Hematopoietic multipotent progenitor cell treated with erythropoietin and hydrocortisone succinate and interleukin-3 and kit ligand, for 4 days (in vitro differentiated cells): ENCODE data around the gene CAMSAP2.
A peak's percentile ranks its signal among the peaks of the same experiment; 100 is the strongest.
"Not testable (repeated sequence)": the region's sequence is repeated elsewhere in the genome, so short reads cannot be mapped to it uniquely, and the experiment has no call there.

Source experiments
- DNase-seq: peaks from one replicate; pipeline ENCODE4 v3.0.0-alpha.2; 2015

CAMSAP2 gene

DNA sequence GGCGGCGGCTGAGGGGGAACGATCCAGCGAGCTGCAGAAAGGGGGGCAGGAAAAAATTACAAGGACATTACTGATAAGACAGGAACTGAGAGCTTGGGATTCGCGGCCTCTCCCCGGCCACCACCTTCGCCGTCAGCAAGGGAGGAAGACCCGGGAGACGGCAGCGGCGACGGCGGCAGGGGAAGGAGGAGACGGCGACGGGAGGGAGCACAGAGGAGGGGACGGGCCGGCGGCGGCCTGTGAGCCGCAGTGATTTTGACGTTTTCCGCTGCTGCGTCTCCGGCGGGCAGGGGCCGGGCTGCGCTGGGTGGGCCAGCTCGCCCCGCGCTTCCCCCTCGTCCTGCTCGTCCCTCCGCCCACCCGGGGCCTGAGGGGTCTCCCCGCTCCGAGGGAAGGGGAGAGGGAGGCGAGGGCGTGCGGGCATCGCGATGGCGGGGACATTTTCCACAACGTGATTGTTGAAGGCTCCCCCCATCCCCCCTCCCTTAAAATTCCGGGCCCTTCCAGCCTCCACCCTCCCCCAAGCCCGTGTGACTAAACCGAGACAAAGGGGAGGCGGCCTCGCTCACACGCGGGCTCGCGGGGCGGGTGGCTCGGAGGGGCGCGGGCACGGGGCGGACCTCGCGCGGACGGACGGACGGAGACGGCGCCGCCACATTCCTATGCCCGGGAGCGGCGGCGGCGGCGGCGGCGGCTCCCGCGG, 407 bp downstream of the CAMSAP2 start:
- DNase-seq, result peak; percentile 7

DNA sequence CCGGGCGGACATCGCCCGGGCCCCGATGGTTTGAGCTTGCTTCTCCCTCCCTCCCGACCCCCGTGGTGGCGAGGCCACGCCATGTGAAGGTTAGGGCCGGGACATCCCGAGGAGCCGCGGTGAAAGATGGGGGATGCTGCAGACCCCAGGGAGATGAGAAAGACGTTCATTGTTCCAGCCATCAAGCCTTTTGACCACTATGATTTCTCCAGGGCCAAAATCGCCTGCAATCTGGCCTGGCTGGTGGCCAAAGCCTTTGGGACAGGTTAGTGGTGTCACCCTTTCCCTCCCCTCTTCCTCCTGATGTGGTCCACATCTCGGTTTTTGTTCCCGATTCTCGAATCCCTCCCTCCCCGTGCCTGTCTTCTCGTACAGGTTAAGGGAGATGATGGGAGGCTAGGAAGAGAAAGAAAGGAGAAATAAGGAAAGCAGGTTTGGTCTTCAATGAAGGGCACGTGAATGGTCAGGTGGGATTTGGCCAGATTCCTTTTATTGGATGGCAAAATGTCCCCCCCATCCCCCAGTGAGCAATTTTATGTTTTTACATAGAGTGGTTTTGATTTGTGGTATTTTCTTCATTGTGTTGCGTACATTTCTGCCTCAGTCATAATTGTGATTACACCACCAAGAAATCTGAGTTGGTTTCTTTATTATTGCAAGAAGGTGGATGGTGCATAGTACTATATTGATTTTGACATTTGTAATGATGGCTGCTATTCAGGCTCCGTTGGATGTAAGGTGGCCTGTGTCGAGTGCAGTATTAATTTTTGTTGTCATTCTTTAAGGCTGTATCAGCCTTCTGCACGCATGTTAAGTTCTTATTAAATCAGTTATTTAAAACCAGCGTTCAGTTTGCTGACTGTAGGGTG, 1.2 kb downstream of the CAMSAP2 start:
- DNase-seq, result no peak

DNA sequence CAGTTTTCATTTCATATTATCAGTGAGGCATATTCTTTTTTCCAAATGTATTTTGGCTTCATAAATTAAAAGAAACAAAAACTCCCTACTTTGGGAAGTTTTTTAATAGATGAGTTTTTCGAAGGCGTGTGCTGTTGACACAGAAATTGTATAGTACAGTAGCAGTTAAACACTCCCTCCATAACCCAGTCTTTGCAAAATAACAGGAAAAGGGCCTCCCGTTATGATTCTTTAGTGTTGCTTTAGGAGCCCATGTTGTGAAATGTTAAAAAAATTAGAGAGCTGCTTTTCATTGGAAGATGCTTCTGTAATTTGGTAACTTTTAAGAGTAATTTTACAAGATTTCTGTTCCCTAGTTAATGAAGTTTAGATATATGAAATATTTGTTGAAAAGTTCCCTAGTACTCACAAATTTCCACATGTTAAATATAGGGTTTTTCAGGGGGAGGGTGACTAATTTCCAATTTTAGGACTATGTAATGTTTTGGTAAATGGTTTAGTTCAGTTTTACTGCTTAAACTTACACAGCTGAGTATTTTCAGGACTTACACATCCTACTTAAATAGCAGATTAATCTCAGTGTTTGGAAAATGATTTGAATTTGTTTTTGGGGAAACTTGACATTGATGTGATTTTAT, 2.0 kb downstream of the CAMSAP2 start:
- no peak for DNase-seq

DNA sequence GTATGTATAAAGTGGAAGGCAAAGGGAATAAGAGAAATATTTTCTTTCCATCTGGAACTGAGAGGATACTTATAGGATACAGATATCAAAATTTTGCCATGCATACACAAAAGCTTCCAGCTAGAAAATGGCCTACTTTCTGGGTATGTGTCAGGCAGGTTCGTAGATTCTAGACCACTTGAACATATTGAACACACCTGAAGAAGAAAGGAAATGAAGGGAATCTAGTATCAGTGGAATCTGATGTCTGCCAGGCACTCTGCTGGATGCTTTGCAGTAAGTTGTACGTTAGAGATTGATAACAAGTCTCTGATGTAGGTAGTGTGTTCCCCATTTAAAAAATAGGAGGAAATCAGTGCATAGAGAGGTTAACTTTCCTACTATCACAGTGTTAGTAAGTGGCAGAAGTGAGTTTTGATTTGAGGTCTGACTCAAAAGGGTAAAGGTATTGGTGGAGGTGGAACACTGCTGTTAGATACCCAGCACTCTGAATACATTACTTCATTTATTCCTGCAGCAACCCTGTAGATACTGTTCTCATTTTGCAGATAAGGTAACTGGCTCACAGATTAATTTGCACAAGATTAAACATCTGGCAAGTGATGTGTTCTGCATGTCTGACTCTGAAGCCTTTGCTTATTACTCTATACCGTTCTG, 3.0 kb downstream of the CAMSAP2 start:
- DNase-seq, result no peak

DNA sequence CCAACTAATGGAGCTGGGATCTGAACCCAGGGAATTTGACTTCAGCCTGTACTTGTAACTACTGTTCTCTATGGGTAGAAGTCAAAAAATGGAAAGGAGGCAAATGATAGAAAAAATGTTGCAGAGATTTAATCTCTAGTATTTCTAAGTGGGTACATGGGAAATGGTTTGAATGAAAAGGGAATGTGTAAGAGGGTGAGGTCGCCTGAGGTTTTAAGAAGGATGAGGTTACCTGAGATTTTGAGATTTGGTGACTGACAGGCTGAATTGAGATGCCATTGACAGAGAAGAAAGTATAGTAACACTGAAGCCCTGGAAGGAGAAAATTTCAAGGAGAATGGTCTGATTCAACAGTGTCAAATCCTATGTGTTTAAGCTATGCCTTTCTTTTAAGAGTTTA, 5.5 kb downstream of the CAMSAP2 start:
- no peak for DNase-seq

DNA sequence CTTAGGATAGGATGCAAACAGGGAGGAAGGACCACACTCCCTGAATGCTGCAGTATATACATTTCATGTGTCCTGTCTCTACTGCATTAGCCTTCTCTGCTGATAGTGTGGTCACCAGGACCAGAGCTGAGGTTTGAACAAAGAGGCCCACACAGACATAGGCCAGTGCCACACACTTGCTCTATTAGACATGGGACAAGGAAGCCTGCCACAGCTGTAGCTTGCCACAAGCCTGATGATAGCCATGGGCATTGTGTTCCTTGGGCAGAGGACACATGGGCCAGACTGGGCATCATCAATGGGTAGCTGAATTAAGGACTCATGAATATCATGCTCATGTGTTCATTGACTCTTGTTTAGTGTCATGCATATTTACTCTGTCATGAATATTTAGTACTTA, 10.4 kb downstream of the CAMSAP2 start:
- no peak for DNase-seq

DNA sequence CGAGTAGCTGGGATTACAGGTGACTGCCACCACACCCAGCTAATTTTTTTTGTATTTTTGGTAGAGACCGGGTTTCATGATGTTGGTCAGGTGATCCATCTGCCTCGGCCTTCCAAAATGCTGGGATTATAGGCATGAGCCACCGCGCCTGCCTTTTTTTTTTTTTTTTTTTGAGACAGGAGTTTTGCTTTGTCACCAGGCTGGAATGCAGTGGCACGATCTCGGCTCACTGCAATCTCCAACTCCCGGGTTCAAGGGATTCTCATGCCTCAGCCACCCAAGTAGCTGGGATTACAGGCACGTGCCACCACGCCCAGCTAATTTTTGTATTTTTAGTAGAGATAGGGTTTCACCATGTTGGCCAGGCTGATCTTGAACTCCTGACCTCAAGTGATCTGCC, 12.1 kb downstream of the CAMSAP2 start:
- not testable (repeated sequence) for DNase-seq

DNA sequence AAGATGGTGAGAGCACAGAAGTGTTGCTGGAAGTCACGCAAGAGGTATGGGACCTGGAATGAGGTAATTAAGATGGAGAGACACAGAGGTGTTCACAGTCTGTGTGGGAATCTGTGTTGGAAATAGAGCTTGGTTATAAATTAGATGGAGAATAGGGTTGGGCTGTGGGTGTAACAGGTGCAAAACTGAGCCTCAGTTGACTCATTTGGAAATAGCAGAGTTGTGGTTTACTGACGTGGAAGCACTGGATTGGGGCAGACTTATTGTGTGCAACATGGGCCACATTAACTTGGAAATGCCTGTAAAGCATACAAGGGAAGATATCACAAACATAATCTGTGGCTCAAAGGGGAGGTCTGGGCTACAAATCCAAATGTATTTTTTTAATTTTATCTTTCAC, 13.0 kb downstream of the CAMSAP2 start:
- no peak for DNase-seq

DNA sequence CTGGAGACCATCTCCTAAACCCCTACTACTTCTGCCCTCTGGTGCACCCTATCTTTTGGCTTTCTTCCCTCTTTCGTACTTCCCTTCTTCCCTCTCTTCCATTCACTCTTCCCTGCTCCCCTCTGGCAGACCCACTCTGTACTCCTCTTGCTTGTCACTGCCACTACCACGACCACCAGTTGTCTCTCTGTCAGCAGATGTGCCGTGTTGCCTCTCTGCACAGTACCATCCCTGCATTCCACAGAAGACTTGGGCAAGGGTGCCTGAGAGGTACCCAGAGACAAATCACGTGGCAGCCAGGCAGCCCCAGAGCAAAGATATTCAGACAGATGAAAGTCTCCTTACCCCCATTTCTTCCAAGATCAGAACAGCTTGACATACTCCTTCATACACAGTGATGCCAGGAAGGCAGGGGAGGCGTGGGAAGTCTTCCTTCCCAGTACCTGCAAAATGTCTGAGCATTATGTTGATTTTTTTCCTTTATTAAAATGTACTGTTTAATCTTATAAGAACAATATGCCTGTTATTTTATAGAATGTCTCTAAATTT, 15.0 kb downstream of the CAMSAP2 start:
- DNase-seq, result no peak

DNA sequence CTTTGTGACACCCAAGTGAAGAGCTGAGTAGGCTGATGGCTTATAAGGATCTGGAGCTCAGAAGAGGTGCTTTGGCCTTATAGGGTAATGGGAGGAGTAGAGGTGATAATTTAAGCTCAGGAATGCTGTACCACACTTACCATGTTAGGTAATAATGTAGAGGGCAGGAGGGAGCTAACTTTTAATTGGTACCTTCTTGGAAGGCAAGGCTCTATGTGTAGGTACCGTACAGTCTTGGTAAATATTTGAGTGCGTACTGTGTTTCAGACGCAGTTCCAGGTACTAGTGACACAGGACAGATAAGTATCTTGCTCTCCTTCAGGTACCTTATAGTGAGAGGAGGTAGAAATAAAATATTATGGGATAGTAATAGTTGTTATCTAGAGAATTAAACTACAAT, 16.8 kb downstream of the CAMSAP2 start:
- no peak for DNase-seq

DNA sequence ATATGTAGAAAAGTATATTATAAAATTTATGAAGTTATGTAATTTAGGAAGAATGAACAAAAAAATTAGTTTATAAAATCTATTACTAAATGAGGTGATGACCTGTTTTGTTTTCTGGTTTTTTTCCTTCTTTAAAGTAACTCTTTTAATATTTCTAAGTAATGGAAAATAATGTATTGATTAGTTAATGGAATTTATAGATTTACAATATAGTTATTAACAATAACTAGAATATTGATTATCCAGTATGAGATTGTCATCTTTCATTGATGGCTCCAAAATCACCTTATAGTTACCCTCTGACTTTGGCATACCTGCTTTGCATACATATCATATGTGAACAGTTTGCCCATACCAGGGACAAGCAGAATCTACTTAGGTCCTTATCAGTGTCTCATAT, 23.4 kb downstream of the CAMSAP2 start:
- DNase-seq, result no peak

DNA sequence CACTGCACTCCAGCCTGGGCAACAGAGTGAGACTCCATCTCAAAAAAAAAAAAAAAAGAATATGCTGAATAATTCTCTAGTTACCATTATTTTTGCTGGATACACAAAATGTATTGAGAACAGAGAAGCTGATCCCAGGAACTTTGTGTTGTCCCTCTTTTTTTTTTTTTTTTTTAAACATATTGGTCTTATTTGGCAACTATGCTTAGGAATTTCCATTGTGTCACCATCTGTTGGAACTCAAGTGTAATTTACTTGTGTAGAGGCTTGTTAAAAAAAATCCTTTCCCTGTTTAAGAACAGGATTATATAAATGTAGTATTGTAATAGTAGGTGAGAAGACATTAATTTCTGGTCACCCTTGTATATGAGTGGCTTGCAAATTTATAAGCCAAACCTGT, 28.6 kb downstream of the CAMSAP2 start:
- no peak for DNase-seq

DNA sequence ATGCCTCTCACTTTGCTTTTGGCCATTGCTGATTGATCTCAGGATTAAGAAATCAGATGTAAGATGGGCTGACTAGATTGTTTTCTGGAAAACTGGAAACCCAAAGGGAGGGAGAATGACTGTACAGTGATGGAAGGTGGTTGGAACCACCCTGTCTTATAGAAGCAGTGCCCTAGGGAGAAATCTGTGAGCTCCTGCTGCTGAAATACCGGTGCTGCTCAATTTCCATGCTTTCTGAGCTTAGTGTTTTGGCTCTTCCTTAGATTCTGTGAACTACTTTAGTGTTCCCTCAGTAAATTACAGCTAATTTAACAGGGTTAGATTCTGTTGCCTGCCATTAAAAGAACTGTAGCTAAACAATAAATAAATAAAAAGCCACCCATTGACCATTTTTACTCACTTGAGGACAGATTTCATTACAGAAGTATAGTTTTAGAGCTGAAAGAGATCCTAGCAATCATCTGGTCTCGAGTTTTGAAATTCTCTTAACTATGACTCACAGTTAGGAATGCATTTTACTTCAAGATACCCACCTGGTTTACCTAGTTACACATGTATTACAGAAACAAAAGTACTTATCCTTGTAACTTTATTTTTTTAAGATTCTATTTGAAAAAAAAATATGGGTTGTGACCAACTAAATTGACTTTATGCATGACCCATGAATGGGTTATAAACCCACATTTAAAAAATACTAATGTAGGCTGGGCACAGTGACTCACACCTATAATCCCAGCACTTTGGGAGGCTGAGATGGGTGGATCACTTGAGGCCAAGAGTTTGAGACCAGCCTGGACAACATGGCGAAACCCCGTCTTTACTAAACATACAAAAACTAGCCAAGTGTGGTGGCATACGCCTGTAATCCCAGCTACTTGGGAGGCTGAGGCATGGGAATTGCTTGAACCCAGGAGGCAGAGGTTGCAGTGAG, 33.2 kb downstream of the CAMSAP2 start:
- no peak for DNase-seq

DNA sequence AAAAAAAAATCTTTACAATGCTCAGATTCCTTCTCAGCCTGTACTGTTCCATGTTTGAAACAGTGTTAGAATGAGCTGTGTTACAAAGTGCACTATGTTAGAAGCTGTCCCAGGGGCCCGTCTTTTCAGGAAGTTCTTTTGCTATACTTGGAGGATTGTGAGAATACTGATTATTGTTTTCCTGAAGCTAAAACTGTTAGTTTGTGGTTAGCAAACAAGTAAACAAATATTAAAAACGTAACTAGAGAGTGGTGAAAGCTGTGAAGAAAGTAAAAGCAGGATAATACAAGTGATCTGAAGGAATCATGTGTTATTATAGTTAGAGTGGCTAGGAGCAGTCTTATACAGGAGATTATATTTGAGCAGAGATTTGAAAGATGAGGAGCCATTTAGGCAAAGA, 35.6 kb downstream of the CAMSAP2 start:
- no peak for DNase-seq

DNA sequence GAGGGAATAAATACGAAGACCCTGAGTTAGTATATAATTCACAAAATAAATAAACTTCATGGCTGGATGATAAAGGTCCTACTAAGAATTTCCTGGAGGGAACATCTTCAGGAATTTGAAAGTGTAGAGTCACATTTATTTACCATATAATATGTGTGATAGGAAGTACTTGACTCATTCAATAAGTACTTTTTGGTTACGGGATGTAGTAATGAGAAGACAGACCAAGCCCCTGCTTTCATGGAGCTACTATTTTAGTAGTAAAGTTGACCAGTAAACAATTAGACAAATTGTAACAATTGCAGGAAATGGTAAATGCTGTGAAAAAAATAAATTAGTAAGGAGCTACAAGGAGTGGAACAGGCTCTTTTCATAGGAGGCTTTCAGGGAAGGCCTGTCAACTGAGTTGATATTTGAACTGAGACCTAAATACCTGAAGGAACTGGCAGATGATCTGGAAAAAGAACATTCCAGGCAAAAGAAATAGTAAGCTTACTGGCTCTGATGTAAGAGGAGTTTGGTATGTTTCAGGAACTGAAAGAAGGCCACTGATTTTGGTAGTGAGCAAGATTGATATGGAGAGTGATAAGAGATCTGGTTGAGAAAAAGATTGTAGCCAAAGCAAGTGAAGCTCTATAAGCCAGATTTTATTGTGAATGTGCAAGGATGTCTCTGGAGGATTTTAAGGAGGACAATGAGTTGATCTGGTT, 36.2 kb downstream of the CAMSAP2 start:
- no peak for DNase-seq

DNA sequence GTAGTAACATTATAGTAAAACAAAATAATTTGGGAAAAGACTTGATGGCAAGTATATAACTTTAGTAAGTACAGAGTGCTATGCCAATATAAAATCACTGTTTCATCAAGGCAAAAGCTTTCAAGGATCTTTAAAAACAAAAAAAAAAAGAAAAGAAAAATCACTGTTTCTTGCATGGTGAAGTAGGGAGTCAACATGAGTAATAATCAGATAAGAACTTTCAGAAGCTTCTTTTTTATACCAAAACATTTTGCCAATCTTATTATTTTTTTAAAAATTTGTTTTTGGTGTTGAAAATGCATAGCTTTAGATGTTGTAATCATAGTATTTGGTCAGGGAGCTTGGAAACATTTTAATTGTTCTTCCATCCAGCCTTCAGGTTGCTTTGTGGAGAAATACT, 37.2 kb downstream of the CAMSAP2 start:
- no peak for DNase-seq

DNA sequence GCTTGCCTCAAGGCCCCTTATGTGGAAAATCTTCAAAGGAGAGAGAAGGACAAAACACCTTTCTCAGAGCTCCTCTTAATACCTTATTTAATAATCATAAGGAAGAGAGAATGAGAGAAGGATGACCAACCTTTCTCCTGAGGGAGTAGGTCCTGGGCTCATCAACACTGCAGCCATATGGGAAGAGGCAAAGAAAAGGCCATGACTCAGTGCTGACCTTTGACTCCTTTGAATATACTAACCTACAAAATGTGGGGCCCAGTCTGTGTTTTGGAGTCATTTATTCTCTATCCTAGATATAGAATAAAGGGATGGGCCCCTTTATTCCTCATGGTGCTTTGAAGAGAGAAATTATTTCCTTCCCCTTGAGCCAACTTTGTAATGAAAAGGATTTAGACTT, 38.3 kb downstream of the CAMSAP2 start:
- DNase-seq, result no peak

DNA sequence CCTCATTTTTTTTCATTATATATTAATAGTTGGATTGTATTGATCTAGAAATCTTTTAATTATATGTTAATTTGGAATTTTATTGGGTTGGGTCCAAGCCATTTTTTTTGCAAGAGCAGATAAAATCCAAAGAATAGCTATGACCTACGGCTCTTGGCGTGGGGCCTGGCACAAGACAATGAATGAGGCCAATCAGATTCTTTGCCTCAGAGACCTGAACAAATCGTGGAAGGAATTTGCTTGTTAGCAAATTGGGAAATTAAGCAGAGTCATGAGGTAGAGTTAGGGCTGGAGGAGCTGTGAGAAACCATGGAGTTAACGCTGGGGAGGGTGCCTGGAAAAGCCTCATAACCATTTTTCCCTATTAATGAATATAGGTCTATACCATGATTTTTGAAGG, 40.1 kb downstream of the CAMSAP2 start:
- no peak for DNase-seq

DNA sequence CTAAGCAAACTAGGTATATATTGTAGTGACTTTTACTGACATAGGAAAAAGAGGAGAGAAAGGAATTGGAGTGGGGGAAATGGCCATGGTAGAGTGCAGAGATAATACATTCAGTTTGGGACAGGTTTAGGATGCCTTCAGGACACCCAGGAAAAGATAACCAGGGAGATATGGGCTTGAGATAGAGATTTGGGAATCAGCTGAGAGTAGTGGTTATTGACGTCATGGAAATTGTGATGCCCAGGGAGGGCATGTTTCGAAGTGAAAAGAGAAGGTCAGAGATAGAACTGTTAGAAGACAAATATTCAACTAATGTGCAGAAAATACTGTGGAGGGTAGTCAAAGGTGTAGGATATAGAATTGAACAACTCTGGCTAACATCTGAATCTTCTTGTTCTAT, 40.6 kb downstream of the CAMSAP2 start:
- no peak for DNase-seq

DNA sequence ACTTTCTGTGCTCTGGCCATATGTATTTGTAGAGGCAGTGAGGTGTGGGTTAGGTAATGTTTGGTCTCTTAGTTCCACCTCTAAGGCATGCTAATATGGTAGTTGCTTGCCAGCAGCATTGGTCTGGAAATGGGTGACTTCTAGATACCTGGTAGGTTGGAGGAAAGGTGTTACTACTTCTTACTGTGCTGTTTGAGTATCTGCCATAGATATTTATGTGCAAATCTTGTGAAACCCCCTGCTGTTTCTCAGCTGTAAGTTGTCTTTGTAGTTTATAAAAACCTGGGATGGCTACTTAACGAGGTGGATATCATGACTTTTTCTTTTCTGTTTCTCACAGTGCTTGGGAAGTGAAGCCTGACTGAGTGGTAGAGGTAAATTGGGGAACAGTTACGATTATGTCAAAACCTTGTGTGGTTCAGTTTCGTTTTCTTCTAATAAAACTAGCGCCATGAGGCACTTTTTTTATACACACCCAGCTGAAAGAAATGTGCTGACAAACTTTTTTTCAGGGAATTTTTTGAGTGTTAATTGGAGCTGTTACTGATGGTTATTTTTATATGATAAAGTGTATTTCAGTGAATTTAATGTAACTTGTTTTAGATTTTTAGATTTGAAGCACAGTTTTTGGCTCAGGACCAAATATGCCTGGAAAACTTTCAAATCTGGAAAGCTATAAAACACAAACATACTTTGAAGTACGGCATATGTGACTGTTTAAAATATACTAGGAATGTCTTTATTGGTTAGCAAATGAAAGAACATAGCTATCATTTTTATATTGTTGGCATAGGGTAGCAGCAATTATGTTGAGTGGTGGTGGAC, 42.1 kb downstream of the CAMSAP2 start:
- no peak for DNase-seq
